NCI-H82 (cell line): Measurements from ENCODE around the gene SST.
A peak's percentile ranks its signal among the peaks of the same experiment; 100 is the strongest.
"Not testable (repeated sequence)": the region's sequence is repeated elsewhere in the genome, so short reads cannot be mapped to it uniquely, and the experiment has no call there.

Experiments
- DNase-seq: peaks from one replicate; lab custom pipeline; 2025; lab: John Stamatoyannopoulos, UW

Gene SST

DNA sequence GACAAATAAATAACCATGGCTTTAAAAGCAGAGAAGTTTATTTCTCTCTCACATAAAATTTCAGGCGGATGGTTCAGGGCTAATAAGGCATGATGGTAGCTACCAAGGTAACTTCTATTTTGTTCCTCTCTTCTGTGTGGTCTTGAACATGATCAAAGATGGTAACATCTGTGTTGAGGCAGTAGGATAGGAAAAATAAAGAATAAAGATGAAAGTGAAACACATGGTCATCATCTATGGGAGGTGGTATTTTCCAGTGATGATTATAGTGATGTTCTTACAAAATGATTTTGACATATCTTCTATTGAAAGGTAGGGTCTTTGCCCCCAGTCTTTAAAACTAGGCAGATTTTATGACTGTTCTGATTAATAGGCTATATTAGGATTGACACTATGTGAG is 14.2 kb upstream of the SST start:
- DNase-seq = no peak

DNA sequence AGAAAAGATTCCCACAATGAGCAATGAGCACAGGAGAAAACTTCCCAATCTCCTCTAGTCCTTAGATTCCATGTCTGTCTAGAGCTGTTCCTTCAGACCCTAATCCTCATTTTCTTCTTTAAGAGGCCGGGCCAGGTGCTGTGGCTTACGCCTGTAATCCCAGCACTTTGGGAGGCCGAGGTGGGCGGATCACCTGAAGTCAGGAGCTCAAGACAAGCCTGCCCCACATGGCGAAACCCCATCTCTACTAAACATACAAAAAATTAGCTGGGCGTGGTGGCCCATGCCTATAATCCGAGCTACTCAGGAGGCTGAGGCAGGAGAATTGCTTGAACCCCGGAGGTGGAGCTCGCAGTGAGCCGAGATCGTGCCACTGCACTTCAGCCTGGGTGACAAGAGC is 11.6 kb upstream of the SST start:
- peak; percentile 51 for DNase-seq

DNA sequence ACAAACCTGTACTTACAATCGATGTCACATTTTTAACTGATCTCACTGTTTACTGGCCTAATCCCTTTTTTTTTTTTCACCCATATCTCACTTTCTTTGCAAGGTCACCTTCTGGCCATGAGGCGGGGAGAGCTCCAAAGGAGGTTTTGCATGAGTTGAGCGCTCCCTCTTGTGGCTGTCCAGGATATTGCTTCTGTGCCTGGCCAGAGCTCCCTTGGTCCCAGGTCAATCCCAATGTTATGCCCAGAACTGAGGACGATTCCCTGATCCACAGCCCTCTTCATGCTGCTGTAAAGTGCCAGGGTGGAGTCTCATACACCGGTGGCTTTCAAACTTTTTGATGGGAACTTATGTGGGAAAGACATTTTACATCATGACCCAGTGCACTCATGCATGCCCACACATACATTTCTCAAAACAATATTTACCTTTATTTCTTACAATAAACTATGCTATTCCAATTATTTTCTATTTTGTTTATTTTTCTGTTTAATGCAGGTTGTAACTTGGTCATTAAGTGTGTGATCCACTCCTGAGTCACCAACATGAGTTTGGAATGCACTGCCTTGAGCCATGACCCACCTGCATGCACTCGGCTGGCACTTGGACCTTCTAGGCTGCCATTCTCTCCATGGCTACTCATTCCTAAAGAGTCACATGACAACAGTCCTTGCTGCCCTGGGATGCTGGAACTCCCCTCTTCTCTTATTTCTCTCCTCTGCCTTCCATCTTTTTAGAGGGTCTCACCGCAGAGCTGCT is 9.6 kb upstream of the SST start:
- DNase-seq = peak; percentile 86

DNA sequence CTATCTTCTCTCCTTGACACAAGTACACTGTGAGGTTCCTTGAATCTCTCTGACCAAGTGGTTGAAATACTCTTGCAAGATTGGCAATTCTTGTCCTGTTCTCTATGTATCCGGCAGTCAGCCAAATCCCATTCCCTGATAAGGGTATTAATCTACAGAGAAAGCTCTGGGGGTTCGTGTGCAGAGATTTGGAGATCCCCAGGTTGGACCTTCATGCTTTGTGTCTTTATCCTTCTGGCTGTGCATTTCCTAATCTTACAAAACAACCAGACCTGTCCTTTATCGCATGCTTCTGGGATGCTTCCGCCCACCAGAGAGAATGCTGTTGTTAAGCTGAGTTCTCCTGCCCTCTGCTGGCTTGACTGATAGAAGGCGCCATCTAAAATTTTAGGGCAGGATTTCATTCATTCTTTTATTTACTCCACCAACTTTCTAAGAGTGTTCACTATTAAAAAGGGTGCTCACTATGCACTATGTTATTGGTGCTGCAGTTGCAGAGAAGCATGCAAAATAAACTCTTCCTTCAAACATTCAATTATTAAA is 8.6 kb upstream of the SST start:
- peak; percentile 79 for DNase-seq

DNA sequence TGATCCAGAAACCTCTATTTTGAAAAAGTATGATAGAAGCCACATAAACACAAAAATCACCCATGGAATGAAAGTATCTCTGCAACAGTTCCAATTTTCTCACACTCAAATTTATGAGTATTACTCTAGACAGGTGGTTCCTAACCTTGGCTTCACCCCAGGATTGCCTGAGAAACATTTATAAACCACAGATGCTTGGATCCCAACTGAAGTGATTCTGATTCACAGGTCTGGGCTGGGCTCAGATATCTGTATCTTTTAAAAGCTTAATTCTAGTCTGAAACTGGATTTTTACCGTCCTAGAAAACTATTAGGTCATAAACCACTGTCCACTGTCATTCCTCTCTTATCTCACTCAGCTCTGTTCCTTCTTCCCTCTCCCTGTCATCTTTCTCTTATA is 7.4 kb upstream of the SST start:
- DNase-seq = no peak

DNA sequence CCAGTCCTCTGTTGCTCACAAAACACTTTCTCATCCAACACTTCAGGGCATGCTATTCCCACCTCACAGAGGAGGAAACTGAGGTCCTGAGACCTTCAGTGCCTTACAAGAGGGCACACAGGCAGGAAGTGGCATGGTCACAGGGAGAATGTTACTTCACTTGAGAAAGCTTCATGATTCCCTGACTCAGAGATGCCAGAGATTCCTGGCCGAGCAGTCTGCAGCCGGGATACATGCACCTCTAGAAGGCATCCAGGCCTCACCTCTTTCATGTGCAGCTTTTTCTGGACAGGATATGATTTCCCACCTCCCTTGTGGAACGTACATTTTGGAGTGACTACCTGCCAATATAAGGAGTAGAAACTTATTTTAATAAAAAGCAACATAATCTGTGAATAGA is 2.8 kb upstream of the SST start:
- DNase-seq = no peak

DNA sequence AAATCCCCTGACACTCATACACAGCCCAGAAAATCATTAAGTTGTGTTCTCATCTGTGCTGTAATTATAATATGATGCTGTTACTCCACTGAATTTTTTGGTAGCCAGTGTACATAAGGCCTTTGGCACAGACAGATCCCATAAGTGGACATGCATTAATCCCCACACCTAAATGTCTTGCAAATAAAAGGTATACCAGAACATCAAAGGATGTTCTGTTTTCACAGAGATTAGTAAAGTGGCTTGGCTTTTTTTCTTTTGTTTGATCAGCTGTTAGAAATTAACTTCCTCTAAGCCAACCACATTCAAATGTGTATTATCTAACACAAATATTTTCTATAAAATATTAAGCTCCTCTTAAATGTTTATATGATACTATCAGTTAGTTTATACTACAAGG is 2.7 kb downstream of the SST start:
- no peak for DNase-seq

DNA sequence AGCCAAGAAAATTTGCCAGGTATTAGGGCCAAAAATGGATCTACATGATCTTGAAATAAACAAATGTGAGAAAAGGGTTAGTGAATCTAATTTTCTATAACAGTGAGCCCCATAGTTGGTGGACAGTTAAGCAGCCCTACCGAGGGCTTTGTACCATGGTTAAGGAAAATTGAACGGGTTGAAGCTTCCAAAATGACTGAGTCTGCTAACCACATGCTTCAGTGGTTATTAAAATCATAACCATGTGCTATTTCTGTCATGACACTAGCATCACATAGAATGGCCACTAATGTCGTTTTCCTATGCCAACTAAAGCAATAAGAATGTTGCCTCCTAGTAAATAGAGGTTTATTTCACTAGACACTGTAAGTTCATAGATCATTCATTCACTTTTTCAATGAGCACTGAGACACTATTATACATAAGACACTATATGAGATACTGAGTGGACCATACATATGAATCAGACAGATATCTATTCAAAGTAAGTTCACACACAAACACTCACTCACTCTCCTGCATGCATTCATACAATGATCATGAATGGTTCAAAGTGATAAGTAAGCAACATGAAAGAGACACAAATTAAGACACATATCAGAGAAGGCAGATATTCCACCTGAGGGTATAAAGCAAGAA is 4.3 kb downstream of the SST start:
- DNase-seq = no peak

DNA sequence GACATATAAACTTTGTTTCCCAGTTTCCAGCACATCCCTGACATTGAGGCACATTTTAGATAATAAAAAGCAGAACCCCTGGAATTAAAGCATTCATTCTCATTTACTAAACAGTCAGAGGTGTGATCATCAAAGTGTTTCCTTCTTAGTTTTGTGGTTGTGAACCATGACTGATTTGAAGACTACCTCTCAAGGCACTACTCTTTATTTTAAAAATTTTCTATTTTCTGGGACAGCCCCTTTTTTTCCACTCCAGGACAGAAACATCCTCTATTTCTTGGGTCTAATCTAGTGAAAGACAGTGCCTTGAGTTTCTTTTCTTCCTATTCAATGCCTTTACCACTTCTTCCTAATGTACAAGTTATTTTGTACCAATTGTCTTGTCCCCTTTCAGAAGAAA is 5.2 kb downstream of the SST start:
- no peak for DNase-seq

DNA sequence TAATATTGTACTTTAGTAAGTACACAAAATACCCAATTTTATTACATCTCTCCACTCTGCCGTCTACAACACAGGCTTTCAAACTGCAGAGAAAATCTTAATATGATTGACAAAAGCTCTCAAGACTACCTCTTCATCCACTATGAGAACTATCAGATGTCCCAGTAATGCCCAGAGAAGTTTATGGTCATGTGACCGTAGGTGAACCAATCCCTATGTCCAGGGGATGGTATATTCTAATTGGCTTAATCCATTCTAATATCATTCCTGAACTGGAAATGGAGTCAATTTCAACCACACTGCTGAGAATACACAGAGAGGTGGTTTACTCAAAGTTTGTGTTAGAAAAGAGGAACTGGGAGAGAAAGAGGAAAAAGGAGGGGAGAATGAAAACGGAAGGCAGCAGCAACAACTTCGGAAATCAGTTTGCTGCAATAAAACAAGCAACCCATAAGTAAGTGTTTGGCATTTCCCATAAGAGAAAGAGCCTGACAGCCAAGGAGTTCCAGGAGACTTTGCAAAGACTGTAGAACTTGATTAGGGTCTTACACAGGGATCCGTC is 7.3 kb downstream of the SST start:
- DNase-seq = peak; percentile 22

DNA sequence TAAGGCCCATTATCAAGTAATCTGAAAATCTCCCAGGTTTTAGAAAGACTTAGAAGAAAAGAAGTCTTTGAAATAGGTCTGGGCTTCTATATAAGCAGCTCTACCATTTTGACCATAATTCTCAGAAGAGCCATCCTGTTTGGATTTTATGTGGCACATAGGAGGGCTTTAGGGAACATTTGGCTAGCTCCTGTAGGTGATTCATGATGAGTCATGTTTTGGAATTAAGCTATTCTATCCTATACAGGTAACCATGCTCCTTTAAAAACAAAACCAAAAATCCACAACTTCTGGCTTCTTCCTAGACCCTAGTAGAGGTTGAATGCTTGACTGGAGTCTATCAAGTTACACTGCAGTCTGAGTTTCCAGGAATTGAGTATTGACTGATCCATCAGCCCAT is 8.9 kb downstream of the SST start:
- no peak for DNase-seq

DNA sequence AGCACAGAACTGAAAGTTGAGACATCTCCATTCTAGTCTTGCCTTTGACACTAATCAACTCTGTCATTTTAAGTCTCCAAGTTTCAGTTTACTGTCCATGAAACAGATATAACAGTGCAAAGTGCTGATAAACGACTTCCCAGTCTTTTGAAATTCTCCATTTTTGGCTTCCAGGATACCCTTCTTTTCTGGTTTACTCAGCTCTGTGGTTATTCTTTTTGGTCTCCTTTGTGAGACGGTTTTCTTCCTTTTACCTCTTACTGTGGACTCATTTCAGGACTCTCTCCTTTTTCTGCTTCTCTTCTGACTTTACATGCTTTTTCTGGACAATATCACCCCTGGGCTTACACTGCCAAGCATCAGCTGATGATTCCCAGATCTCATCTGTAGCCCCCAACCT is 18.9 kb downstream of the SST start:
- no peak for DNase-seq

DNA sequence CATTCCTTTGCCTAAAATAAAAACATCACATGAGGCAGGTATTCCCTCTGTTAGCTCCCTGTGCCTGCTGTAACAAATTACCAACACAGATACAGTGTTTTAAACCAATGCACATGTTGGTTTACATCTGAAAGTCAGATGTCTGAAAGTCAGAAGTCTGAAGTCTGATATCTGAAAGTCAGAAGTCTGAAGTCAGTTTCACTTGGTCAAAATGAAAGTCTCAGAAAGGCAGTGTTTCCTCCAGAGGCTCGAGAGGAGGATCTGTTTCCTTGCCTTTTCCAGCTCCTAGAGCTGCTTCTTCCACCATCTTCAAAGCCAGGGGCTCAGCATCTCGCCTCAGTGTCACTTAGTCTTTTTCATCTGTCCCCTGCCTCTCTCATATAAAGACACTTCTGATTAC is 22.0 kb downstream of the SST start:
- no peak for DNase-seq

DNA sequence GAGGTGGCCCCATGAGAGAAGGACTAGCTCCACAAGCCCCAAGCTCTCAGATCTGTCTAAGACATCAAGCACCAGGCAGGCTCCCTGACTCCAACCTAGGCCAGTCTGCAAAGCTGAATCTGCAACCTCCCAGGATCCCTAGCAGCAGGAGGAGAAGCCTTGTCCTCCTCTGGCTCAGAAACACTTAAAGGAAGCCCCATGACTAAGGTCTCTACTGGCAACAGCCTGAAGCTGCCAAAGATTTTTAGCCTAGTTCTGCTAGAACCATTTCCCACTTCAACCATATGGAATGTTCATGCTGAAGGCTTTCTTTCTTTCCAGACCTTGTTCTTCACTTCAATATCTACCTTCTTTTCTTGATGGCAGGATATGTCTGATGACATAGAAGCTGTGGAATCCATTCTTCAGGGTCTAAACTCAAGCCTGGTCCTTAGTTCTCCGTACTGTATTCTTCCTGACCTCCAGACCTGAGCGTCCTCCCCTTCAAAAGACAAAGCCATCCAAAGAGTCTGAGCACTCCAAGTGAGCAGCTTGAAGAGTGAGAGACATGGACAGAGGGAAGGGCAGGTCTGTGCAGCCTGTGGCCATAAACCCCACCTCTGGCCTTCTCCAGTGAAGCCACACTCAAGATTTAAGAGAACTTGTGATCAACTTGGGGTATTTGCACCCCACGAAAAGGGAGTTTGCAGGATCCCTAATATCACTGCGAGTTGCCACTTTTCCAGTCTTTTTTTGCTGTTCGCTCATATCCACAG is 23.1 kb downstream of the SST start:
- DNase-seq = no peak

DNA sequence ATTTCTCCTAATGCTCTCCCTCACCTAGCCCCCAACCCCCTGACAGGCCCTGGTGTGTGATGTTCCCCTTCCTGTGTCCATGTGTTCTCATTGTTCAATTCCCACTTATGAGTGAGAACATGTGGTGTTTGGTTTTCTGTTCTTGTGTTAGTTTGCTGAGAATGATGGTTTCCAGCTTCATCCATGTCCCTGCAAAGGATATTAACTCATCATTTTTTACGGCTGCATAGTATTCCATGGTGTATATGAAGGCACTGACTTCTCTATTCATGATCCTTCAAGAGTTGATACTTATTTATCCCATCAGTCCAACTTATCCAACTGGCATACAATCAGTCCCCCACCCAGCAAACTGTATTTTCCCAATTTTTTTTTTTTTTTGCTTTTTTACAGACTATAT is 24.8 kb downstream of the SST start:
- DNase-seq = not testable (repeated sequence)

DNA sequence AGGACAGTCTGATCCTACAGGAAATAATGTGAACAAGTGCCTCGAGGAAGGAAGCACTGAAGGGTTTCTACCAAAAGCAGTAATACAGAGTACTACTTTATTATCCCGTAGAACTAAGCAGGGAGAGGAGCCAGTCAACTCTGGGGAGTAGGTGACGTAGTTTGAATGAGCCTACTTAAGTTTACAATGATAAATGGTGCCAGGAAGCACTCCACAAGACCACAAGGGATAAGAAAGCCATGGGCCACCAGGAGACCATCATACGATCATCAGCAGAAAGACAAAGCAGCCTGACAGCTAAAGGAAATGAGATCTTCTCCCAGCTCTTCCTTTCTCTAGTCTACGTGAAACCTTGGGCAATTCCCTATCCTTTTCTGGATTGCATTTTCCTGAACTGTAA is 27.3 kb downstream of the SST start:
- DNase-seq = no peak

DNA sequence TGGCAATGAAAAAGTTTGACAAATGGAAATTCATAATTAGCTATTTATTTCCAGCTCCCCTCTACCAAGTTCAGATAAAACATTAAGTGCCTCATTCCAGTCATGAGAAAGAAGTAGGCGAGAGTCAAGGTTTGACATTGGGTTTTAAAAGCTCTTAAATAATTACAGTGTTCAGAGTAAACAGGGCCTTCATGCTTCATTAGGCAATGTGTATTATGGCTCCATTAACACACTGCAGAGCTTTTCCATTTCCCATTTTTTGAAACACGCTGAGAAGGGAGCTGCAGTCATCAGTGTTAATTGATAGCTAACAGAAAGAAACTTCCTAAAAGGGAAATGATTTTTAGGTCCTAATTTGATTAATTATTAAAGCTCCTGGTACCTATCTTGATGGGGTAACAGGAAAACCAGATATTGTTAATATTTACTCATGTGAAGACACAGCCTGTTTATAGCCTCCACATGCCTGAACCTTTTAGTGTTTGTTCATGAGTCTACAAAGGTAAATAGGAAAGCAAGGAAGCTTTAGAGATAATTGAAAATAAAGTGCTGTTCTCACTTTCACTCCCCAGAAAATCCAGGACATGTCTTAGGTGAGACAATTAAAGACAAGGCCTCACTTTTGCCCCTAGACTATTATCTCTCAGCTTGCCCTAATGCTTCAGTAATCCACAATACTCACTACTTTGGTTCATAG is 28.7 kb downstream of the SST start:
- no peak for DNase-seq

DNA sequence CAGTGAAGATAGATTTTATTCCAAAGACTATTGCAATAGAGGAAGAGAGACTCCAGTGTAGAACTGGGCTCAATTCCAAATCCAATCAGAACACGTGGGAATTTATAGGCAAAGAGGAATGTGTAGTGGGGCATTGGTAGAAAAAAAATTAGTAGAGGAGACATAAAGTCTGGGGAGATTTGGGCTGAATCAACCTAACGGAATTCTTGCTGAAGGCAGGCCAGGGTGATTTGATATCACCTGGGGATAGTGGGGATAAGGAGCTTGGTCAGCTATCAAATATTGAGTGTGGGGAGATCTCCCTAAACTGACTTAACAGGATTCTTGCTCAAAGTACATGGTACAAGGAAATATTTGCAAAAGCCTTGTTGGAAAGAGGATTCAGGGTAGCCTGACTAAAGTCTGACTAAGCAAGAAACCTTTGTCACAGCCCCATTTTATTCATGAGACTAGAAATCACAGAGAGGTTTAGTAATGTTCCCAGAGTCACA is 29.6 kb downstream of the SST start:
- DNase-seq = no peak

DNA sequence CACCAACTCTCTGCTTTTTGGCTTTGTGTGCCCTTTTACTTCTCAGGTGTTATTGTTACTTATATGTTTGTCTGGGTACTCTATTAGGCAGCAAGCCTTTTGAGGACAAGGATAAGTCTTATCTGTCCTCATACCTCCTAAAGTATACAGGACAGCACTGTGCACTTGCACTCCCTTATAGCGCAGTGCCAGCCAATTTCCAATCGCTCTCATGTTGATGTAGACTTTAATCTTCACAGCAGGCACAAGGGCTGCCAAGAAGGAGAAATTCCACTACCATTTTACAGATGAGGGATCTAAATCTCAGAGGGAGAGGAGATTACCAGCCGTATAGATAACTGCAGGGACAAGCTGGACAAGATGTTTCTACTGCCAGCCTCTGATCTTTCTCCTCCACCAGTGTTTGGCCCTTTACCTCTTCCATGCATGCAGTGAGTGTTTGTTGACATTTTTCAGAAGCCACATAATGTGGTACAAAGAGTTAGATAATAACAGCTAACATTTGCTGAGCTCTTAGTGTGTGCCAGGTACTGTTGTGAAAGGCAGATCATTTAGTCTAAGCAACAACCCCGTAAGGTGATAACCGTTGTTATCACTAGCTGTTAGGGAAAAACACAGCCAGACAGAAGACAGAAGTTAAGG is 30.1 kb downstream of the SST start:
- no peak for DNase-seq

DNA sequence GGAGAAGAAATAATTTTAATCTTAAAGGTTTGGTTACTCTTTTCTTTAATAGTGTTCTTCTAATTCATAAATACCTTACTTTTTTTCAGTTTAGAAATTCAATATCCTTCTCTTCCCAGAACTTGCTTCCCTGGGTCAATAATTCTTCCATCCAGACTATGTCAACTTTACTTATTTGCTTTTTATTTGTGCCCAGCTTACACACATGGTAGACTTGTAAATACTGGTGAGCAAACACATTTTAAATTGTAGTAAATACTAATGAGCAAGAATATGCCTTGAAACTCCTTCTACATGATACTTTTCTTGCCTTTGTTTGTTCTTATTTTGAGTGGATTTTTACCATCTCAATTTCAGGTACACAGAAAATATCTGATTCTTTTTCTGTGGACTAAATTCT is 33.7 kb downstream of the SST start:
- DNase-seq = no peak

DNA sequence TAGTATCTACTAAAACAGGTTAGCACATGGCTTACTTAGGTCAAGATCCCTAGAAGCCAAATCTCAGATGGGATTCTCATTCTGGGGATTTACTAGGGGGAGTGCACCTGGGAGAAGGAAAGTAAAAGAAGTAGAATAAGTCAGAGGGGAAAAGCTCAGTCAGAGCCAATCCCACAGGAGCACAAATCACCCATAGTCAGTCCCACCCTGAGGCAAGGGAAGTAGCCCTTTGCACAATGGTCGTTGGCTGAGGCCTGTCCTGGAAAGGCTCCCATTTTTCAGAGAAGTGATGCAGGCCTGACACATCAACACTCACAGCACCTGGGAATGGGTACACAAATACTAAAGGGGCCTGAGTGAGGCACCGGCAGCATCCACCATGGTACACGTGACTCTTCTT is 39.8 kb downstream of the SST start:
- no peak for DNase-seq
